H1 (cell line): Measurements from ENCODE around the gene CTSG.

Source experiments
- ATF2 ChIP-seq: IDR thresholded peaks from 2 replicates; pipeline ENCODE4 v1.6.1; 2012; ENCODE audit warnings: low read length, inconsistent platforms
- BACH1 ChIP-seq: IDR thresholded peaks from 2 replicates; pipeline ENCODE4 v1.6.1; 2012; ENCODE audit warnings: low read length, improper control_type of control experiment
- BRCA1 ChIP-seq: IDR thresholded peaks from 2 replicates; pipeline ENCODE4 v1.6.1; 2012; ENCODE audit warnings: low read depth, low read length, improper control_type of control experiment
- CTCF ChIP-seq, 3 experiments: IDR thresholded peaks; 1 replicate in 2 of 3; 2 replicates in 1 of 3; pipeline versions ENCODE4 v1.5.1 to v1.6.1; 2011; ENCODE audit warnings: low read length in 3 of 3, mild to moderate bottlenecking in 3 of 3, inconsistent platforms in 2 of 3, low read depth in 1 of 3, moderate library complexity in 1 of 3; ENCODE audit not compliant: insufficient read depth in 1 of 3; ENCODE audit errors: control extremely low read depth in 1 of 3
- EP300 ChIP-seq, 2 experiments: IDR thresholded peaks; 1 replicate in 1 of 2; 2 replicates in 1 of 2; pipeline ENCODE4 v1.6.1; 2011 to 2012; ENCODE audit warnings: low read depth in 2 of 2, low read length in 2 of 2, mild to moderate bottlenecking in 2 of 2, borderline replicate concordance in 1 of 2, inconsistent platforms in 1 of 2, moderate library complexity in 1 of 2
- MAFK ChIP-seq: IDR thresholded peaks from 2 replicates; pipeline ENCODE4 v1.6.1; 2012; ENCODE audit warnings: low read depth, mild to moderate bottlenecking, improper control_type of control experiment, low read length
- POLR2A ChIP-seq, 2 experiments: IDR thresholded peaks; 1 replicate in 1 of 2; 2 replicates in 1 of 2; pipeline ENCODE4 v1.6.1; 2011; ENCODE audit warnings: low read depth in 2 of 2, low read length in 2 of 2, mild to moderate bottlenecking in 2 of 2; ENCODE audit errors: control extremely low read depth in 1 of 2
- SP2 ChIP-seq: IDR thresholded peaks from 2 replicates; pipeline ENCODE4 v1.6.1; 2012; ENCODE audit warnings: mild to moderate bottlenecking, low read length, inconsistent platforms

DNA sequence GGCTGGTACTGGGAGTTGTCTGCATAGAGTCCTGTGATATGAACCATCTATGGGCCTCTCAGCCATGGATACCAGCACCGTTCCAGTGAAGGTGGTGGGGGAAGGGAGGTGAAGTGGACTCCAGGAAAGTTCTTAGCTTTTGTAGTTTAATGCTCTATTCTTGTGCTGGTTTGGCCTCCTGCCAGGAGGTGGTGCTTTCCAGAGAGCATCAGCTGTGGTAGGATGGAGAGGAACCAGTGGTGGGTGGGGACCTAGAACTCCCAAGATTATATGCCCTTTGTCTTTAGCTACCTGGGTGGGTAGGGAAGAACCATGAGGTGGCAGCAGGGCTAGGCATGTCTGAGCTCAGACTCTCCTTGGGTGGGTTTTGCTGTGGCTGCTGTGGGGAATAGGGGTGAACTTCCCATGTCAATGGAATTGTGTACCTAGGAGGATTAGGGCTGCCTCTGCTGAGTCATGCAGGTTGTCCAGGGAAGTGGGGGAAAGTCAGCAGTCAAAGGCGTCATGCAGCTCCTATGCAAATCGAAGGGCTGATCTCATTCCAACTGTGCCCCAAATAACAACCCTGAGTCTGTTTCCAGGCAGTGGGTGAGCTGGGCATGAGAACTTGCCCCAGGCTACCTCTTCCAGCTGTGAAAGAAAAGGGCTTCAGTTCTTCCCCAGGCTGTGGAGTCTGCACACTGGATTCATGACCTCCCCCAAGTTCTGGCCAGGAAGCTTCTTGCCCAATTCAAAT lies 19.2 kb upstream of the CTSG start:
- TF ChIP-seq SP2 (no peak), MAFK (no peak), CTCF (IDR thresholded peaks at IDR 0.05; ENCODE audit: control extremely low read depth in 1 of 3, insufficient read depth in 1 of 3, low read depth in 1 of 3, low read length in 3 of 3) (no peak), BACH1 (no peak), BRCA1 (no peak), EP300 (IDR thresholded peaks at IDR 0.05; ENCODE audit: borderline replicate concordance in 1 of 2, low read depth in 2 of 2, low read length in 2 of 2) (no peak), POLR2A (IDR thresholded peaks at IDR 0.05; ENCODE audit: control extremely low read depth in 1 of 2, low read depth in 2 of 2, low read length in 2 of 2) (no peak), ATF2 (no peak)
